Measurements from ENCODE around the gene CWC27.

DNA sequence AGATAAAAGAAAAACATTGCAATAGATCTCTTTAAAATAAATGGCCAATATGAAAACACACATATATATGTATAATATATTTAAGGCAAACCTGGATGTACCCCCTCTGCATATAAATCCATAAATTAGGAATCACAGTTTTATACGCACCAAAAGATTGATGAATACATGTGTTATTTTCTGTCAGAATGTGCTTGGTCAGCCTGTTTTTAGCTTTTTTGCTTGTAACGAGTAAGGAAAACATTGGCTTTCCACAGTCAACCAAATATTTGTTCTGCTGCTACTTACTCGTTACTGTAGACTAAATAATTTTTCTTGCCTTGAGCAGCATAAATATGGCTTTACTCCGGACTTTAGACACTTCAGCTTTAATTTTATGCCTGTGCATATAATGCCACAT lies 173.7 kb downstream of the CWC27 start:
- no peak for TF ChIP-seq SIN3A (IDR thresholded peaks at IDR 0.05; ENCODE audit: borderline replicate concordance, low read depth, low read length)
- no peak for TF ChIP-seq TAF1 (IDR thresholded peaks at IDR 0.05; ENCODE audit: borderline replicate concordance, low read depth, low read length)
- no peak for TF ChIP-seq TCF12 (IDR thresholded peaks at IDR 0.05)
- TF ChIP-seq YY1 (IDR thresholded peaks at IDR 0.05; ENCODE audit: low read depth) = no peak
- TF ChIP-seq, protein P1, sequence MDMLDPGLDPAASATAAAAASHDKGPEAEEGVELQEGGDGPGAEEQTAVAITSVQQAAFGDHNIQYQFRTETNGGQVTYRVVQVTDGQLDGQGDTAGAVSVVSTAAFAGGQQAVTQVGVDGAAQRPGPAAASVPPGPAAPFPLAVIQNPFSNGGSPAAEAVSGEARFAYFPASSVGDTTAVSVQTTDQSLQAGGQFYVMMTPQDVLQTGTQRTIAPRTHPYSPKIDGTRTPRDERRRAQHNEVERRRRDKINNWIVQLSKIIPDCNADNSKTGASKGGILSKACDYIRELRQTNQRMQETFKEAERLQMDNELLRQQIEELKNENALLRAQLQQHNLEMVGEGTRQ (IDR thresholded peaks at IDR 0.05; ENCODE audit: borderline replicate concordance, low read depth, low read length) = no peak
- TF ChIP-seq, protein P2, sequence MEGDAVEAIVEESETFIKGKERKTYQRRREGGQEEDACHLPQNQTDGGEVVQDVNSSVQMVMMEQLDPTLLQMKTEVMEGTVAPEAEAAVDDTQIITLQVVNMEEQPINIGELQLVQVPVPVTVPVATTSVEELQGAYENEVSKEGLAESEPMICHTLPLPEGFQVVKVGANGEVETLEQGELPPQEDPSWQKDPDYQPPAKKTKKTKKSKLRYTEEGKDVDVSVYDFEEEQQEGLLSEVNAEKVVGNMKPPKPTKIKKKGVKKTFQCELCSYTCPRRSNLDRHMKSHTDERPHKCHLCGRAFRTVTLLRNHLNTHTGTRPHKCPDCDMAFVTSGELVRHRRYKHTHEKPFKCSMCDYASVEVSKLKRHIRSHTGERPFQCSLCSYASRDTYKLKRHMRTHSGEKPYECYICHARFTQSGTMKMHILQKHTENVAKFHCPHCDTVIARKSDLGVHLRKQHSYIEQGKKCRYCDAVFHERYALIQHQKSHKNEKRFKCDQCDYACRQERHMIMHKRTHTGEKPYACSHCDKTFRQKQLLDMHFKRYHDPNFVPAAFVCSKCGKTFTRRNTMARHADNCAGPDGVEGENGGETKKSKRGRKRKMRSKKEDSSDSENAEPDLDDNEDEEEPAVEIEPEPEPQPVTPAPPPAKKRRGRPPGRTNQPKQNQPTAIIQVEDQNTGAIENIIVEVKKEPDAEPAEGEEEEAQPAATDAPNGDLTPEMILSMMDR (IDR thresholded peaks at IDR 0.05) = no peak
- no peak for TF ChIP-seq CHD2 (IDR thresholded peaks at IDR 0.05; ENCODE audit: low read length, partially characterized antibody)
- TF ChIP-seq, protein P3, sequence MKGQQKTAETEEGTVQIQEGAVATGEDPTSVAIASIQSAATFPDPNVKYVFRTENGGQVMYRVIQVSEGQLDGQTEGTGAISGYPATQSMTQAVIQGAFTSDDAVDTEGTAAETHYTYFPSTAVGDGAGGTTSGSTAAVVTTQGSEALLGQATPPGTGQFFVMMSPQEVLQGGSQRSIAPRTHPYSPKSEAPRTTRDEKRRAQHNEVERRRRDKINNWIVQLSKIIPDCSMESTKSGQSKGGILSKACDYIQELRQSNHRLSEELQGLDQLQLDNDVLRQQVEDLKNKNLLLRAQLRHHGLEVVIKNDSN (IDR thresholded peaks at IDR 0.05; ENCODE audit: borderline replicate concordance, low read depth) = no peak
- TF ChIP-seq RAD21 (IDR thresholded peaks at IDR 0.05; ENCODE audit: low read length) = no peak
- TF ChIP-seq, protein P4, sequence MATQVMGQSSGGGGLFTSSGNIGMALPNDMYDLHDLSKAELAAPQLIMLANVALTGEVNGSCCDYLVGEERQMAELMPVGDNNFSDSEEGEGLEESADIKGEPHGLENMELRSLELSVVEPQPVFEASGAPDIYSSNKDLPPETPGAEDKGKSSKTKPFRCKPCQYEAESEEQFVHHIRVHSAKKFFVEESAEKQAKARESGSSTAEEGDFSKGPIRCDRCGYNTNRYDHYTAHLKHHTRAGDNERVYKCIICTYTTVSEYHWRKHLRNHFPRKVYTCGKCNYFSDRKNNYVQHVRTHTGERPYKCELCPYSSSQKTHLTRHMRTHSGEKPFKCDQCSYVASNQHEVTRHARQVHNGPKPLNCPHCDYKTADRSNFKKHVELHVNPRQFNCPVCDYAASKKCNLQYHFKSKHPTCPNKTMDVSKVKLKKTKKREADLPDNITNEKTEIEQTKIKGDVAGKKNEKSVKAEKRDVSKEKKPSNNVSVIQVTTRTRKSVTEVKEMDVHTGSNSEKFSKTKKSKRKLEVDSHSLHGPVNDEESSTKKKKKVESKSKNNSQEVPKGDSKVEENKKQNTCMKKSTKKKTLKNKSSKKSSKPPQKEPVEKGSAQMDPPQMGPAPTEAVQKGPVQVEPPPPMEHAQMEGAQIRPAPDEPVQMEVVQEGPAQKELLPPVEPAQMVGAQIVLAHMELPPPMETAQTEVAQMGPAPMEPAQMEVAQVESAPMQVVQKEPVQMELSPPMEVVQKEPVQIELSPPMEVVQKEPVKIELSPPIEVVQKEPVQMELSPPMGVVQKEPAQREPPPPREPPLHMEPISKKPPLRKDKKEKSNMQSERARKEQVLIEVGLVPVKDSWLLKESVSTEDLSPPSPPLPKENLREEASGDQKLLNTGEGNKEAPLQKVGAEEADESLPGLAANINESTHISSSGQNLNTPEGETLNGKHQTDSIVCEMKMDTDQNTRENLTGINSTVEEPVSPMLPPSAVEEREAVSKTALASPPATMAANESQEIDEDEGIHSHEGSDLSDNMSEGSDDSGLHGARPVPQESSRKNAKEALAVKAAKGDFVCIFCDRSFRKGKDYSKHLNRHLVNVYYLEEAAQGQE (IDR thresholded peaks at IDR 0.05; ENCODE audit: low read depth, low read length) = no peak
- TF ChIP-seq RFX5 (IDR thresholded peaks at IDR 0.05; ENCODE audit: low read length) = no peak
- no peak for TF ChIP-seq POLR2AphosphoS5 (IDR thresholded peaks at IDR 0.05; ENCODE audit: low read depth, low read length)
- no peak for TF ChIP-seq RCOR1 (IDR thresholded peaks at IDR 0.05; ENCODE audit: low read length)
- TF ChIP-seq NRF1 (IDR thresholded peaks at IDR 0.05; ENCODE audit: low read depth, low read length) = no peak

All from SK-N-SH (cell line).